ENCODE measurements around the gene ZNF578. TPM values are rescaled to one million over a fixed set of nuclear protein-coding genes. Genes with fewer than 3 reads are reported as not detected.
"Not testable (repeated sequence)": the region's sequence is repeated elsewhere in the genome, so short reads cannot be mapped to it uniquely, and the experiment has no call there.

Gene ZNF578
- total and polyA plus RNA-seq, 2 of the 8 experiments (the other 6 are each of a cell fraction or from before 2014, with no cell fraction given), result 1.6 to 4.2 TPM

- H4K8ac ChIP-seq (ENCODE audit: extremely low read depth, insufficient read depth, low read length); FAIRE-seq; H2BK20ac ChIP-seq (ENCODE audit: low read length); H3K4ac ChIP-seq (replicated peaks; ENCODE audit: insufficient read length, low read depth, low read length); H2AFZ ChIP-seq (ENCODE audit: low read length); H2BK120ac ChIP-seq (replicated peaks; ENCODE audit: low read depth, low read length); H3K27me3 ChIP-seq (replicated peaks in 1 of 4; ENCODE audit: control insufficient read depth in 3 of 4, extremely low read depth in 1 of 4, insufficient read depth in 3 of 4, low read length in 3 of 4); H2BK15ac ChIP-seq (ENCODE audit: low read length); H4K5ac ChIP-seq (ENCODE audit: insufficient read length, low read depth, low read length); H3K18ac ChIP-seq (ENCODE audit: extremely low read depth, low read length); H2BK12ac ChIP-seq (ENCODE audit: low read depth, low read length); H4K20me1 ChIP-seq (replicated peaks in 1 of 2; ENCODE audit: control insufficient read depth in 1 of 2, insufficient read depth in 2 of 2, low read length in 2 of 2); H3K79me2 ChIP-seq (ENCODE audit: control insufficient read depth in 1 of 2, insufficient read depth in 2 of 2, low read length in 2 of 2); H3K23me2 ChIP-seq (ENCODE audit: low read depth, low read length); H3K36me3 ChIP-seq (ENCODE audit: control insufficient read depth in 2 of 4, insufficient read depth in 4 of 4, low read length in 3 of 4); H3K4me2 ChIP-seq (ENCODE audit: insufficient read depth in 1 of 2, low read depth in 2 of 2, low read length in 2 of 2); H3K14ac ChIP-seq (ENCODE audit: insufficient read length); H3K4me3 ChIP-seq (ENCODE audit: extremely low read depth in 1 of 4, insufficient read depth in 2 of 4, low read depth in 3 of 4, low read length in 4 of 4); H3K9ac ChIP-seq (replicated peaks in 1 of 4; ENCODE audit: extremely low read depth in 1 of 4, low read depth in 3 of 4, low read length in 3 of 4); H3K79me1 ChIP-seq (ENCODE audit: low read depth, low read length); POLR2A ChIA-PET (ENCODE audit: partially characterized antibody); H3K23ac ChIP-seq (ENCODE audit: insufficient read length); H2AK5ac ChIP-seq (ENCODE audit: low read depth, low read length); H3K4me1 ChIP-seq (replicated peaks in 1 of 4; ENCODE audit: control insufficient read depth in 3 of 4, insufficient read depth in 4 of 4, low read length in 3 of 4); DNase-seq (ENCODE audit: low read depth in 1 of 2, low spot score in 2 of 2); H3K56ac ChIP-seq (replicated peaks; ENCODE audit: insufficient read length, low read depth, low read length); H2BK5ac ChIP-seq (ENCODE audit: low read depth, low read length); H3K9me3 ChIP-seq (ENCODE audit: insufficient read depth in 2 of 2, low read depth in 1 of 2, low read length in 1 of 2); H3K27ac ChIP-seq (ENCODE audit: low read depth, low read length); H4K91ac ChIP-seq (replicated peaks; ENCODE audit: insufficient read length, low read length): not testable (repeated sequence)
- CTCF ChIA-PET (ENCODE audit: partially characterized antibody), result interaction anchor here (0.6 kb wide), 2 partner anchors 199 to 1564 kb away, joined by 3 read pairs; no protein-coding TSS in a partner anchor
- 74% methylated on average over 3 of the region's 6 CpGs; no CpG with 5 or more reads in 1 of the 2 experiments for WGBS, 2 experiments (ENCODE audit: extremely low coverage in 1 of 2, insufficient coverage in 1 of 2, insufficient read length in 1 of 2, insufficient replicate concordance in 2 of 2, low coverage in 1 of 2, low lambda C conversion rate in 2 of 2, missing lambda C conversion rate in 1 of 2)
These were observed 89.2 kb downstream of the ZNF578 start for GRCh38 chr19:52542541-52542940.

Data from H1 (cell line).